HG03460 (cell line): ENCODE results near the gene NTPCR.
A peak's percentile ranks its signal among the peaks of the same experiment; 100 is the strongest.
"Not testable (repeated sequence)": the region's sequence is repeated elsewhere in the genome, so short reads cannot be mapped to it uniquely, and the experiment has no call there.

Source experiments
- ATAC-seq: cut with Tn5 transposase; IDR thresholded peaks from one replicate; pipeline ENCODE4 v1.9.1; 2021; ENCODE audit not compliant: unreplicated experiment

NTPCR gene

GRCh38 chr1:232925421-232926220 is 24.8 kb upstream of the NTPCR start:
- ATAC-seq, result no peak

DNA sequence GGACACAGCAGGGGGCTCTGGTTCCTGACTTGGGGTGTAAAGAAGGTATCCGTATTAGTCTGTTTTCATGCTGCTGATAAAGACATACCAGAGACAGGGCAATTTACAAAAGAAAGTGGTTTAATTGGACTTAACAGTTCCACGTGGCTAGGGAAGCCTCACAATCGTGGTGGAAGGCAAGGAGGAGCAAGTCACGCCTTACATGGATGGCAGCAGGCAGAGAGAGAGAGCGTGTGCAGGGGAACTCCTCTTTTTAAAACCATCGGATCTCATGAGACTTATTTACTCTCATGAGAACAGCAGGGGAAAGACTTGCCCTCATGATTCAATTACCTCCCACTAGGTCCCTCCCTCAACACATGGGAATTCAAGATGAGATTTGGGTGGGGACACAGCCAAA is 23.2 kb upstream of the NTPCR start:
- ATAC-seq, result not testable (repeated sequence)

- ATAC-seq, result no peak
These were observed 22.4 kb upstream of the NTPCR start for GRCh38 chr1:232927830-232928505.

GRCh38 chr1:232932486-232933425 is 17.7 kb upstream of the NTPCR start:
- ATAC-seq, result no peak

GRCh38 chr1:232936941-232937340 is 13.5 kb upstream of the NTPCR start:
- ATAC-seq, result no peak

GRCh38 chr1:232937741-232938375 is 12.6 kb upstream of the NTPCR start:
- no peak for ATAC-seq

DNA sequence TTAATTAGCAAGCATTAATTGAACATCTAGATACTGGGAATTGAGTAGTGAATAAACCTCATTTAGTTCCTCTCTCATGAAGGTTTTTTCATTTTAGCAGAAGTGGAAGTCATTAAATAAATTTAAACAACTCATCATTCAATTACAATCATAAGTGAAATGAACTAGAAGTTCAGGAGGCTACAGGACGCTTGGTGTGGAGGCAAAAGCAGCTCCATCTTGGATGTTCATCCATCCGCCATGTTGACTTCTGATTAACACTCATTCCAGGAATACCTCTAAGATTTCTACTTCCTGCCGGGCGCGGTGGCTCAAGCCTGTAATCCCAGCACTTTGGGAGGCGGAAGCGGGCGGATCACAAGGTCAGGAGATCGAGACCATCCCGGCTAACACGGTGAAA is 11.5 kb upstream of the NTPCR start:
- no peak for ATAC-seq

DNA sequence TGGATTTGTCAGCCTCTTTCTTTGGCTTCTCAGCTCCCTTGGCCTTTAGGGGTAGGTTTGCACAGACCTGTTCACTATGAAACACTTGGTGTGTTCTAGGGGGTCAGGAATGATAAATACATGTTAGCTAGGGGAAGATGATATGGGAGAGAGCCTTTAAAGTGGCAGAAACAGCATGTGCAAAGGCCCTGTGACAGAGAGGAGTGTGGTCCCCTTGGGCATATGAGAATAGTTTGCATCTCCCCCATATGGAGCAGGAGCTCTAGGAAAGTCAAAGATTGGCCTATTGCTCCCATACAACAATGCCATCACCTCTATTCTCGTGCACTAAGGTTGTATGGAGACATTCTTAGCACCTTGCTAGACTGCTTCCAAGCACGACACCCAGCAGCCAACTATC is 10.7 kb upstream of the NTPCR start:
- no peak for ATAC-seq

- ATAC-seq, result peak; percentile 70
These were observed 10.1 kb upstream of the NTPCR start for GRCh38 chr1:232940262-232940661.

DNA sequence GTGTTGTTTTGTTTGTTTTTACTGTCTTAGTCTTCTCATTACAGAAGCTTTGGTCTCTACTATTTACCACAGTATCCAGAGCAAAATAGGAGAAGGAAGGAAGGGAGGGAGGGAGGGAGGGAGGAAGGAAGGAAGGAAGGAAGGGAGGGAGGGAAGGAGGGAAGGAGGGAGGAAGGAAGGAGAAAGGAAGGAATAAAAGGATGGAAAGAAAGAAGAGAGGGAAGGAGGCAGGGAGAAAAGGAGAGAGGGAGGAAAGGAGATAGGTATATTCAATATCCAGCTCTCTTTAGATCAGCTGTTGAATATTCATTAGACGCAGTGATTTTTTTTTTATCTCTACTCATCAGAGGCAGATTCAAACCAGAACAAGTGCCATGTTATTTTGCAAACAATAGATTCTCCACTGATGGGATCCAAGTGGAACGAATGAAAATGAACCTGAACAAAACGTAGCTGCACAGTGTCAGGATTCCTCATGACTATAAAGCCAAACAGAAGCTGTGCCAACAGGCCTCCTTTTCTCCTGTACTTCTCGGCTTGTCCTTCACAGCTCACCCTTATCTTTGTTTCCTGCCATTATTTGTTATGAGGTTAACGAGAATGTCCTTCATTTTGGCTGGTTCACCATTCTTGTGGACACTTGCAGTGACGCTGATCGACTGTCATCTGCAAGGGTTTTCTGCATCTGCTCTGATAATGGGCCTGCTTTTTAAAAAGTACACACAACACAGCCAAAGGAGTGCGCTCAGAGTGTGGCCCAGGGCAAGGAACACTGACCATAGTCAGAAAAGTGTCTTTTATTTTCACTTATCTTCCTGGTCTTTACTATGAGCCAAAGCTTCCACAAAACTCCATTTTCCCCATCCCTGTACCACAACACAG is 7.8 kb upstream of the NTPCR start:
- no peak for ATAC-seq

DNA sequence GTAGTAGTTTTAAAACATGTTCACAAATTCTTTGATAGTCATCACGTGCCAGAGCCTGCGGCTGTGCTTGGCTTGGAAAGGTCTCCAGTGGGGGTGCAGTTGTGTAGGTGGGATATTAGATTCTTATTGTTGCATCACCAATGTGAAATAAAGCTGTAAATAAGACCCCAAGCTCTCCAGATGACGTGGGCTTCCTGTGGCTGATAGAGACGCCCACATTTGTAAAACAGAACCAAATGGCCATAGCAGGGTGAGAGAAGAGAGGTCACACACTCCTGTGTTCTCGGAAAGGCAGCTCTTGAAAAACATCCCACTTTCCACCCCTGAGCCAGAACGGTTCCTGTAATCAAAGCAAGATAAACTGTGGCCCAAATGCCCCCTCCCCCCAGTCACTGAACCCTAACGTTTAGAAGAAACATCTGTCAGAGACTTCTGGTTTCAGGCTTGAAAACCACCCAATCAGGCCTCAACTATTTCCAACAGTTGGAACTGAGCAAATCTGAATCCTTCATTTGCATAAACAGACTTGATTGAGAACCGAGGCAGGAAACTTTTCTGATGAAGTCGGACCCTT is 6.6 kb upstream of the NTPCR start:
- ATAC-seq, result peak; percentile 56

GRCh38 chr1:232944347-232944746 is 6.1 kb upstream of the NTPCR start:
- ATAC-seq, result no peak

- no peak for ATAC-seq
These were observed 695 bp upstream of the NTPCR start for GRCh38 chr1:232949636-232950196.

- no peak for ATAC-seq
These were observed 769 bp downstream of the NTPCR start for GRCh38 chr1:232951180-232951579.

GRCh38 chr1:232951605-232952004 is 1.2 kb downstream of the NTPCR start:
- no peak for ATAC-seq

DNA sequence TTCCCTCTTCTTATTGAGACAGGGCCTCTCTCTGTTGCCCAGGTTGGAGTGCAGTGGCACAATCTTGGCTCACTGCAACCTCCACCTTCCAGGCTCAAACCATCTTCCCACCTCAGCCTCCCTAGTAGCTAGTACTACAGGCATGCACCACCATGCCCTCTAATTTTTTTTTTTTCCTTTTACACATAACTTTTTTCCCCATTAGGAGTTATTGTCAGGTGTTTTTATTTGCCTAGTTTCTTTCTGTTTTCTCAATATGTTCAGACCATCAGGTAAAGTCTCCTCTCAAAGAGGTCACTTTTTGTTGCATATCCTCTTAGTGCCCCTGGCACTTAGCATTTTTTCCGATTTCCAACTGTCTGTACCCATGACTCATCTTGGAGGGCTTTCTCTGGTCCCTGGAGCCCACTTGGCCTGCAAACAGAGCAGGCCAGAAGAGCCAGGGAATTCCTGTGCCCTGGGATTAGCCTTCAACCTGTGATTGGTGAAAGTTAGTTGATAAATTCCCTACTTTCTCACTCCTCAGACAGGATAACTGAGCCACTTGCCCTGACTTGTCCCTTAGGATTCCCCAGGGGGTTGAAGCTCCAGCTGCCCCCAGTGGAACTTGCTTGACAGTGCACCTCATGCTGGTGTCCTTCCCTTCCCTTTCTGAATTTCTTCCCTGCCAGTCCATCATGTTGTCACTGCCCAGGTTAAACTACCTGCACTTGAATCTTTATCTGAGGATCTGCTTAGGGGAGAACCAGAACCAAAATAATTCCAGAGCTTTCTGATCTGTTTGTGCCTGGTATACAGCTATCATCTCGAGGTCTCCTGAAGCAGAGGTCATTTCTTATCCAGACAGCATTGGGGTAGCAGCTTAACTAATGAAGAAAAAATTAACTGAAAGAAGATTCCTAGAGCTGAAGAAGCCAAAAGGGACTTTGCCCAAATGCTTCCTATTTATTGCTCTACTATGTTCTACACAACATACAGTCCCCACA is 2.4 kb downstream of the NTPCR start:
- peak; percentile 52 for ATAC-seq

DNA sequence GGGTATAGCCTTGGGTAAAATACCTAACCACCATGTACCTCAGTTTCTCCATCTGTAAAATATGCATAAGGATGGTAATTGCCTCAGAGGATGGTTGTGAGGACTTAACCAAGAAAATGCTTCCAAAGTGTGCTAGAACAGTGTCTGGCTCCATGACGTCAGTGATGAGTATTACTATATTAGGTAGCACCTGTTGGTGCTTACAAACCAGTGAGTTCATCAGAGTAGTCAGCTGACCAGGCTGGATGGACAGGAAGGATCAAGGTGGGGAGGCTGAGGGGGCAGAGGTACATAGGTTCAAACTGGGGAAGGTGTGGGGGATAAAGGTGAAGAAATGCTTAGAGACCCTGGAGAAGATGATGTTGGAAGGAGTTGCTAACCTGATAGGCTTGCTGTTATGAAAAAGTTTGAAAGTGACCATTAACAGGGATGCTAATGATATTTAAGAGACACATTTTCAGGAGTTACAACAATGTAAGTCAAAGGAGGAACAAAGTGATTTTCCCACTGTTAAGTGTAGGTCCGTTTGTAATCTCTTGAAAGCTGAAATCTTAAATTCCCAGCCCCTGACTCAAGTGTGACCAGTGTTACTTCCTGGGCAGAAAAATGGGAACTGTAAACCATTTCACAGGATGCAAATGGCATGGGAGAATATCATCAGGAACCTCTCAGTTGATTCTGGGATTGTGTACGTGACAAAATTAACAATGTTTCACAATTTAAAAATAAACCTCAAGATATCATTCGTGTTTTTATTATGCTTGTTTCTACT is 4.4 kb downstream of the NTPCR start:
- ATAC-seq, result no peak
